T-helper 1 cell treated with Interleukin-12 subunit alpha and Interleukin-12 subunit beta and Interleukin-4 antibody, amounts not matched to agents 30 ng/mL and 1 ng/mL, for 36 hours (primary cell): ENCODE results near the gene UQCC3. TPM values are rescaled to one million over a fixed set of nuclear protein-coding genes. Genes with fewer than 3 reads are reported as not detected.

Experiments used
- intact Hi-C: fragments of 100-400 bp; cut with micrococcal nuclease; formaldehyde crosslinking; loops from one replicate; pipeline ENCODE4 v1.15.1; 2024
- total RNA-seq: library from RNA; stranded (reverse); gene quantifications from 2 replicates; pipeline ENCODE4 v1.2.3, GENCODE V29; 2022

Gene UQCC3
- total RNA-seq, 1 donor from 2014 or later: 8.0 TPM

DNA sequence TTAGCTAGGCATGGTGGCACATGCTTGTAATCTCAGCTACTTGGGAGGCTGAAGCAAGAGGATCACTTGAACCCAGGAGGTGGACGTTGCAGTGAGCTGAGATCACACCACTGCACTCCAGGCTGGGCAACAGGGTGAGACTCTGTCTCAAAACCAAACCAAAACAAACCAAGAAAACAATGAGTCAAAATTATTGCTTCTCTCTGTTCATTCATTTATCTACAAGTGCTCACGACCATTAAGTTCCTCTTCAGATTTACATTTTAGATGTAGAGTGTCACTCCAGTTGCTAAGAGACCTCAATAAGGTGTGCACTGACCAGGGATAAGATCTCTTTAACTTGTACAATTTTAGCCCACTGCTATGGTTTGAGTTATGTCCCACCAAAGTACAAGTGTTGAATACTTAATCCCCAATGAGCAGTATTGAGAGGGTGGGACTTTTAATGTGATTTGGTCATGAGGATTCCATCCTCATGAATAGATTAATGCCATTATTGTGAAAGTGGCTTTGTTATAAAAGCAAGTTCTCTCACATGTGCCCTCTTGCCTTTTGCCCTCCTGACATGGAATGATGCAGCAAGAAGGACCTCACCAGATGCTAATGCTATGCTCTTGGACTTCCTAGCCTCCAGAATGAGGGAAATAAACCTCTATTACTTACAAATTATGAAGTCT is 48.0 kb downstream of the UQCC3 start:
- intact Hi-C loops: no loop called here

DNA sequence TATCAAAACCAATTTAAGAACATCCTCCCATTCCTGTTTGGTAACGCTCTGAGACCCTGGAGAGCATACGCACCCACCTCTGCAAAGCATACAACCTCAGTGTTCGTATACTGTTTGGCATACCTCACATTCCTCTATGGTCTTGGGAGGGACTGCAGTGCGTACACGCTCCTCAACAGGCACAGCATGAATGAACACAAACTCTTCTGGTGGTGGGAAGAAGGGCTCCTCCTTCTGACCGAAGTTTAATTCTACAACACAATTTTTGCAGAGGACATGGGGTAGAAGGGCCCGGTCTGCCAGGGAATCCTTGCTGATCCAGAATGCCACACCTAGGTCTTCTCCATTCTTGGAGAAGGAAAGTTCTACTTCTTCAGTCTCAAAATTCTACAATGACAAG is 50.5 kb downstream of the UQCC3 start:
- intact Hi-C loops: no loop called here

Other genes with a start within 250 kb of the UQCC3 start
- 359 and 362 TPM in 2 replicates for gene AHNAK, start 124.9 kb upstream of the UQCC3 start, total RNA-seq
- 1,061 and 1,072 TPM in 2 replicates for gene EEF1G, start 97.8 kb upstream of the UQCC3 start, total RNA-seq
- gene TUT1, start 80.2 kb upstream of the UQCC3 start, total RNA-seq: 24.2 and 31.3 TPM in 2 replicates
- 235 and 238 TPM in 2 replicates for gene MTA2, start 69.8 kb upstream of the UQCC3 start, total RNA-seq
- 141 and 150 TPM in 2 replicates for gene EML3, start 58.9 kb upstream of the UQCC3 start, total RNA-seq
- 1.1 and 2.7 TPM in 2 replicates for gene ROM1, start 58.4 kb upstream of the UQCC3 start, total RNA-seq
- 70.6 and 77.1 TPM in 2 replicates for gene B3GAT3, start 49.7 kb upstream of the UQCC3 start, total RNA-seq
- 285 and 289 TPM in 2 replicates for gene GANAB, start 25.1 kb upstream of the UQCC3 start, total RNA-seq
- gene INTS5, start 18.4 kb upstream of the UQCC3 start, total RNA-seq: 31.4 and 32.3 TPM in 2 replicates
- 110 and 112 TPM in 2 replicates for gene C11orf98, start 6.5 kb upstream of the UQCC3 start, total RNA-seq
- gene CSKMT, start 6.4 kb upstream of the UQCC3 start, total RNA-seq: 26.4 and 26.7 TPM in 2 replicates
- 18.3 and 20.9 TPM in 2 replicates for gene LBHD1, start 594 bp downstream of the UQCC3 start, total RNA-seq
- 126 and 127 TPM in 2 replicates for gene UBXN1, start 7.4 kb downstream of the UQCC3 start, total RNA-seq
- gene LRRN4CL, start 17.9 kb downstream of the UQCC3 start, total RNA-seq: 0.17 and 0.20 TPM in 2 replicates
- 34.4 and 35.0 TPM in 2 replicates for gene BSCL2, start 35.8 kb downstream of the UQCC3 start, total RNA-seq
- gene GNG3, start 36.0 kb downstream of the UQCC3 start, total RNA-seq: not detected in 2 replicates
- gene HNRNPUL2, start 55.8 kb downstream of the UQCC3 start, total RNA-seq: 63.6 and 64.3 TPM in 2 replicates
- gene TTC9C, start 56.8 kb downstream of the UQCC3 start, total RNA-seq: 49.8 and 51.5 TPM in 2 replicates
- gene ZBTB3, start 82.5 kb downstream of the UQCC3 start, total RNA-seq: 13.8 and 14.0 TPM in 2 replicates
- gene POLR2G, start 89.9 kb downstream of the UQCC3 start, total RNA-seq: 108 and 112 TPM in 2 replicates
- gene TAF6L, start 99.7 kb downstream of the UQCC3 start, total RNA-seq: 22.2 and 23.8 TPM in 2 replicates
- gene TMEM179B, start 115.7 kb downstream of the UQCC3 start, total RNA-seq: 48.8 and 53.1 TPM in 2 replicates
- 17.6 and 18.4 TPM in 2 replicates for gene TMEM223, start 120.3 kb downstream of the UQCC3 start, total RNA-seq
- gene NXF1, start 133.8 kb downstream of the UQCC3 start, total RNA-seq: 97.3 and 97.4 TPM in 2 replicates
- 45.9 and 50.5 TPM in 2 replicates for gene STX5, start 160.4 kb downstream of the UQCC3 start, total RNA-seq
- not detected in 2 replicates for gene TEX54, start 161.2 kb downstream of the UQCC3 start, total RNA-seq
- 81.3 and 82.3 TPM in 2 replicates for gene WDR74, start 167.9 kb downstream of the UQCC3 start, total RNA-seq
- gene SLC3A2, start 209.2 kb downstream of the UQCC3 start, total RNA-seq: 202 and 204 TPM in 2 replicates
- gene CHRM1, start 249.7 kb downstream of the UQCC3 start, total RNA-seq: not detected in 2 replicates